ENCODE results near the gene MFSD12.

The MFSD12 gene

DNA sequence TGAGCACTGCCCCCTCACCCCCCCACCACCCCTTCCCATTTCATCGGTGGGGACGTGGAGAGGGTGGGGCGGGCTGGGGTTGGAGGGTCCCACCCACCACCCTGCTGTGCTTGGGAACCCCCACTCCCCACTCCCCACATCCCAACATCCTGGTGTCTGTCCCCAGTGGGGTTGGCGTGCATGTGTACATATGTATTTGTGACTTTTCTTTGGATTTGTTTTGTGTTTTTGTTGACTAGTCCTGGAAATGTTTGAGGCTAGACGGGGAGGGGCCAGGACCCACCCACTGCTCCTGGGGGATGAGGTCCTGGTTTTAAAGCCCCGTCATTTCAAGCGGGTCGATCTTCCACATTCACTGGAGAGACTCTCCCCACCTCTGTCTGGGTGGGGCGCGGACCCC lies 21.4 kb downstream of the MFSD12 start:
- H3K79me1 ChIP-seq (ENCODE audit: low read depth, low read length) = peaks cover 4% of the 10 kb centered on the region
- H3K14ac ChIP-seq (ENCODE audit: low read length) = no peak overlapping the region
- no peak overlapping the region for H3K27ac ChIP-seq (replicated peaks; ENCODE audit: low read length)
- no peak overlapping the region for H4K91ac ChIP-seq (ENCODE audit: low read depth, low read length, poor library complexity)
- no peak overlapping the region for H4K8ac ChIP-seq (ENCODE audit: low read depth, low read length)
- no peak overlapping the region for H3K4me2 ChIP-seq (ENCODE audit: insufficient read depth, low read length, poor library complexity, severe bottlenecking)
- H2BK12ac ChIP-seq (ENCODE audit: low read length) = no peak overlapping the region
- H3K36me3 ChIP-seq (replicated peaks in 1 of 2; ENCODE audit: control insufficient read depth in 2 of 2, insufficient read depth in 2 of 2, low read length in 2 of 2) = peaks cover 46 to 81% of the 10 kb centered on the region in 2 donors
- no peak overlapping the region for H2AK5ac ChIP-seq (ENCODE audit: low read depth, low read length)
- peaks cover 6 to 8% of the 10 kb centered on the region in 2 donors for H3K4me1 ChIP-seq (ENCODE audit: control insufficient read depth in 2 of 2, insufficient read depth in 1 of 2, low read depth in 1 of 2, low read length in 2 of 2)
- no peaks in the 10 kb centered on the region for H3K9me3 ChIP-seq (replicated peaks in 1 of 2; ENCODE audit: control insufficient read depth in 2 of 2, insufficient read depth in 1 of 2, low read depth in 1 of 2, low read length in 2 of 2)
- H2BK120ac ChIP-seq (ENCODE audit: low read depth, low read length) = peak overlapping the region; percentile 18
- H2AFZ ChIP-seq (ENCODE audit: low read length) = no peak overlapping the region
- no peak overlapping the region for H2BK15ac ChIP-seq (ENCODE audit: low read length)
- H3K23ac ChIP-seq (ENCODE audit: low read depth, low read length, poor library complexity) = no peak overlapping the region
- WGBS, 2 donors (ENCODE audit: extremely low coverage in 2 of 2, insufficient read length in 2 of 2, insufficient replicate concordance in 1 of 2) = no CpG with 5 or more reads among the region's 10 CpGs
- no peak for DNase-seq (ENCODE audit: low spot score)
- no peaks in the 10 kb centered on the region for H3K27me3 ChIP-seq (ENCODE audit: control insufficient read depth in 3 of 3, insufficient read depth in 3 of 3, low read depth in 1 of 3, low read length in 3 of 3)
- H3K9ac ChIP-seq (ENCODE audit: low read depth, low read length, poor library complexity) = no peak overlapping the region
- no peak overlapping the region for H3K18ac ChIP-seq (ENCODE audit: low read length)
- no peak overlapping the region for H3K4me3 ChIP-seq (ENCODE audit: low read length in 2 of 2)
- no peak overlapping the region for H3K4ac ChIP-seq (ENCODE audit: low read length)
- H2BK5ac ChIP-seq (ENCODE audit: low read length) = no peak overlapping the region

- peaks cover 50 to 85% of the 10 kb centered on the region in 2 donors for H3K36me3 ChIP-seq (replicated peaks in 1 of 2; ENCODE audit: control insufficient read depth in 2 of 2, insufficient read depth in 2 of 2, low read length in 2 of 2)
- no CpG with 5 or more reads among the region's 14 CpGs for WGBS, 2 donors (ENCODE audit: extremely low coverage in 2 of 2, insufficient read length in 2 of 2, insufficient replicate concordance in 1 of 2)
- H3K4me1 ChIP-seq (ENCODE audit: control insufficient read depth in 2 of 2, insufficient read depth in 1 of 2, low read depth in 1 of 2, low read length in 2 of 2) = peaks cover 6 to 8% of the 10 kb centered on the region in 2 donors
- no peak overlapping the region for H3K4me2 ChIP-seq (ENCODE audit: insufficient read depth, low read length, poor library complexity, severe bottlenecking)
- peak overlapping the region; percentile 77 for H3K9ac ChIP-seq (ENCODE audit: low read depth, low read length, poor library complexity)
- no peak overlapping the region for H2AFZ ChIP-seq (ENCODE audit: low read length)
- H3K4me3 ChIP-seq (ENCODE audit: low read length in 2 of 2) = no peak overlapping the region
- no peak overlapping the region for H2AK5ac ChIP-seq (ENCODE audit: low read depth, low read length)
- H3K14ac ChIP-seq (ENCODE audit: low read length) = no peak overlapping the region
- H3K4ac ChIP-seq (ENCODE audit: low read length) = no peak overlapping the region
- H3K79me1 ChIP-seq (ENCODE audit: low read depth, low read length) = peaks cover 4% of the 10 kb centered on the region
- no peaks in the 10 kb centered on the region for H3K9me3 ChIP-seq (replicated peaks in 1 of 2; ENCODE audit: control insufficient read depth in 2 of 2, insufficient read depth in 1 of 2, low read depth in 1 of 2, low read length in 2 of 2)
- no peaks in the 10 kb centered on the region for H3K27me3 ChIP-seq (ENCODE audit: control insufficient read depth in 3 of 3, insufficient read depth in 3 of 3, low read depth in 1 of 3, low read length in 3 of 3)
- H3K18ac ChIP-seq (ENCODE audit: low read length) = peak overlapping the region; percentile 57
- H3K23ac ChIP-seq (ENCODE audit: low read depth, low read length, poor library complexity) = peak overlapping the region; percentile 80
- no peak overlapping the region for H4K91ac ChIP-seq (ENCODE audit: low read depth, low read length, poor library complexity)
- H2BK120ac ChIP-seq (ENCODE audit: low read depth, low read length) = no peak overlapping the region
- peak overlapping the region; percentile 82 for H4K8ac ChIP-seq (ENCODE audit: low read depth, low read length)
- no peak overlapping the region for H3K27ac ChIP-seq (replicated peaks; ENCODE audit: low read length)
- H2BK15ac ChIP-seq (ENCODE audit: low read length) = no peak overlapping the region
- no peak for DNase-seq (ENCODE audit: low spot score)
- H2BK12ac ChIP-seq (ENCODE audit: low read length) = no peak overlapping the region
- peak overlapping the region; percentile 39 for H2BK5ac ChIP-seq (ENCODE audit: low read length)
These were observed 21.8 kb downstream of the MFSD12 start for GRCh38 chr19:3535563-3535965.

- no peak overlapping the region for H3K4me2 ChIP-seq (ENCODE audit: insufficient read depth, low read length, poor library complexity, severe bottlenecking)
- H2BK15ac ChIP-seq (ENCODE audit: low read length) = no peak overlapping the region
- H3K79me1 ChIP-seq (ENCODE audit: low read depth, low read length) = peaks cover 4% of the 10 kb centered on the region
- DNase-seq (ENCODE audit: low spot score) = no peak
- peak overlapping the region; percentile 39 for H2BK5ac ChIP-seq (ENCODE audit: low read length)
- no peaks in the 10 kb centered on the region for H3K9me3 ChIP-seq (replicated peaks in 1 of 2; ENCODE audit: control insufficient read depth in 2 of 2, insufficient read depth in 1 of 2, low read depth in 1 of 2, low read length in 2 of 2)
- no peaks in the 10 kb centered on the region for H3K27me3 ChIP-seq (ENCODE audit: control insufficient read depth in 3 of 3, insufficient read depth in 3 of 3, low read depth in 1 of 3, low read length in 3 of 3)
- H2BK120ac ChIP-seq (ENCODE audit: low read depth, low read length) = no peak overlapping the region
- H2BK12ac ChIP-seq (ENCODE audit: low read length) = no peak overlapping the region
- H2AFZ ChIP-seq (ENCODE audit: low read length) = no peak overlapping the region
- H3K23ac ChIP-seq (ENCODE audit: low read depth, low read length, poor library complexity) = peak overlapping the region; percentile 80
- H3K36me3 ChIP-seq (replicated peaks in 1 of 2; ENCODE audit: control insufficient read depth in 2 of 2, insufficient read depth in 2 of 2, low read length in 2 of 2) = peaks cover 51 to 88% of the 10 kb centered on the region in 2 donors
- peak overlapping the region; percentile 21 for H3K9ac ChIP-seq (ENCODE audit: low read depth, low read length, poor library complexity)
- no peak overlapping the region for H3K18ac ChIP-seq (ENCODE audit: low read length)
- H2AK5ac ChIP-seq (ENCODE audit: low read depth, low read length) = no peak overlapping the region
- H4K8ac ChIP-seq (ENCODE audit: low read depth, low read length) = peak overlapping the region; percentile 82
- H3K14ac ChIP-seq (ENCODE audit: low read length) = no peak overlapping the region
- H3K4ac ChIP-seq (ENCODE audit: low read length) = no peak overlapping the region
- no peak overlapping the region for H3K4me3 ChIP-seq (ENCODE audit: low read length in 2 of 2)
- no peak overlapping the region for H4K91ac ChIP-seq (ENCODE audit: low read depth, low read length, poor library complexity)
- peaks cover 6 to 8% of the 10 kb centered on the region in 2 donors for H3K4me1 ChIP-seq (ENCODE audit: control insufficient read depth in 2 of 2, insufficient read depth in 1 of 2, low read depth in 1 of 2, low read length in 2 of 2)
- H3K27ac ChIP-seq (replicated peaks; ENCODE audit: low read length) = no peak overlapping the region
- no CpG with 5 or more reads among the region's 9 CpGs for WGBS, 2 donors (ENCODE audit: extremely low coverage in 2 of 2, insufficient read length in 2 of 2, insufficient replicate concordance in 1 of 2)
These were observed 22.2 kb downstream of the MFSD12 start for GRCh38 chr19:3535235-3535535.

- Histone ChIP-seq H3K4me3 (ENCODE audit: low read length in 2 of 2) (no peak overlapping the region), H2BK15ac (ENCODE audit: low read length) (no peak overlapping the region), H3K18ac (ENCODE audit: low read length) (no peak overlapping the region), H4K91ac (ENCODE audit: low read depth, low read length, poor library complexity) (no peak overlapping the region), H3K27me3 (ENCODE audit: control insufficient read depth in 3 of 3, insufficient read depth in 3 of 3, low read depth in 1 of 3, low read length in 3 of 3) (no peaks in the 10 kb centered on the region), H2BK5ac (ENCODE audit: low read length) (peak overlapping the region; percentile 39), H2BK12ac (ENCODE audit: low read length) (no peak overlapping the region), H3K79me1 (ENCODE audit: low read depth, low read length) (peaks cover 4% of the 10 kb centered on the region), H3K36me3 (replicated peaks in 1 of 2; ENCODE audit: control insufficient read depth in 2 of 2, insufficient read depth in 2 of 2, low read length in 2 of 2) (peaks cover 51 to 82% of the 10 kb centered on the region in 2 donors), H3K9me3 (replicated peaks in 1 of 2; ENCODE audit: control insufficient read depth in 2 of 2, insufficient read depth in 1 of 2, low read depth in 1 of 2, low read length in 2 of 2) (no peaks in the 10 kb centered on the region), H3K9ac (ENCODE audit: low read depth, low read length, poor library complexity) (no peak overlapping the region), H4K8ac (ENCODE audit: low read depth, low read length) (no peak overlapping the region), H3K27ac (replicated peaks; ENCODE audit: low read length) (no peak overlapping the region), H3K4ac (ENCODE audit: low read length) (no peak overlapping the region), H3K14ac (ENCODE audit: low read length) (no peak overlapping the region), H2AFZ (ENCODE audit: low read length) (no peak overlapping the region), H2BK120ac (ENCODE audit: low read depth, low read length) (no peak overlapping the region), H2AK5ac (ENCODE audit: low read depth, low read length) (no peak overlapping the region), H3K23ac (ENCODE audit: low read depth, low read length, poor library complexity) (peak overlapping the region; percentile 80), H3K4me2 (ENCODE audit: insufficient read depth, low read length, poor library complexity, severe bottlenecking) (no peak overlapping the region), H3K4me1 (ENCODE audit: control insufficient read depth in 2 of 2, insufficient read depth in 1 of 2, low read depth in 1 of 2, low read length in 2 of 2) (peaks cover 6 to 8% of the 10 kb centered on the region in 2 donors)
- no peak for DNase-seq (ENCODE audit: low spot score)
- no CpG with 5 or more reads among the region's 38 CpGs for WGBS, 2 donors (ENCODE audit: extremely low coverage in 2 of 2, insufficient read length in 2 of 2, insufficient replicate concordance in 1 of 2)
These were observed 22.8 kb downstream of the MFSD12 start for GRCh38 chr19:3534375-3535234.

Measured in neuronal stem cell (in vitro differentiated cells).